Fibroblast of mammary gland (primary cell): Measurements from ENCODE around the gene GLA.
A peak's percentile ranks its signal among the peaks of the same experiment; 100 is the strongest.

ENCODE experiments used
- DNase-seq: peaks from one replicate; pipeline ENCODE4 v3.0.0-alpha.2; 2010; ENCODE audit warnings: low read depth
- H3K4me3 ChIP-seq: 2 replicates; pipeline ENCODE4 v1.5.1; 2011; ENCODE audit warnings: low read depth, mild to moderate bottlenecking, low read length, moderate library complexity; ENCODE audit not compliant: control insufficient read depth
- TF ChIP-seq, protein P1 (sequence below): conservative IDR thresholded peaks from 2 replicates; pipeline ENCODE4 v1.5.1; 2011; ENCODE audit warnings: low read depth, low read length, inconsistent platforms; ENCODE audit not compliant: control insufficient read depth, insufficient read depth

Gene GLA

DNA sequence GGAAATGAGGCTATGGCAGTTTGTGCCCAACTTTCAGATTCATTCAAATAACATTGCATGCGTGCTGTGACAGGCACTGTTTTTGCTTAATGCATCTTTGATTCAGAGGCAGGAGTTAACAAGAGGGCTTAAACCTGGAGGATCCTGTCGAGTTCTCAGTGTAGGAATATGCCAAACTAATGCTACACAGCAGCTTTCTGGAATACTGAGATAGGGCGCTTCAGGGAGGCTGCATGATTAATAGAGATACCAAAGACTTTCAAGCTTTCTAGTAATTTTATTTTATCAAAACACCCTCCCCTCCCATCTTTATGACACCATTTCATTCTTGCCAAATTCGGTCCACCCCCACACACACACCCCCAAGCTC, 58.5 kb downstream of the GLA start:
- peak overlapping the region; percentile 74 for H3K4me3 ChIP-seq
- DNase-seq, result no peak
- TF ChIP-seq, protein P1, sequence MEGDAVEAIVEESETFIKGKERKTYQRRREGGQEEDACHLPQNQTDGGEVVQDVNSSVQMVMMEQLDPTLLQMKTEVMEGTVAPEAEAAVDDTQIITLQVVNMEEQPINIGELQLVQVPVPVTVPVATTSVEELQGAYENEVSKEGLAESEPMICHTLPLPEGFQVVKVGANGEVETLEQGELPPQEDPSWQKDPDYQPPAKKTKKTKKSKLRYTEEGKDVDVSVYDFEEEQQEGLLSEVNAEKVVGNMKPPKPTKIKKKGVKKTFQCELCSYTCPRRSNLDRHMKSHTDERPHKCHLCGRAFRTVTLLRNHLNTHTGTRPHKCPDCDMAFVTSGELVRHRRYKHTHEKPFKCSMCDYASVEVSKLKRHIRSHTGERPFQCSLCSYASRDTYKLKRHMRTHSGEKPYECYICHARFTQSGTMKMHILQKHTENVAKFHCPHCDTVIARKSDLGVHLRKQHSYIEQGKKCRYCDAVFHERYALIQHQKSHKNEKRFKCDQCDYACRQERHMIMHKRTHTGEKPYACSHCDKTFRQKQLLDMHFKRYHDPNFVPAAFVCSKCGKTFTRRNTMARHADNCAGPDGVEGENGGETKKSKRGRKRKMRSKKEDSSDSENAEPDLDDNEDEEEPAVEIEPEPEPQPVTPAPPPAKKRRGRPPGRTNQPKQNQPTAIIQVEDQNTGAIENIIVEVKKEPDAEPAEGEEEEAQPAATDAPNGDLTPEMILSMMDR, result no peak

DNA sequence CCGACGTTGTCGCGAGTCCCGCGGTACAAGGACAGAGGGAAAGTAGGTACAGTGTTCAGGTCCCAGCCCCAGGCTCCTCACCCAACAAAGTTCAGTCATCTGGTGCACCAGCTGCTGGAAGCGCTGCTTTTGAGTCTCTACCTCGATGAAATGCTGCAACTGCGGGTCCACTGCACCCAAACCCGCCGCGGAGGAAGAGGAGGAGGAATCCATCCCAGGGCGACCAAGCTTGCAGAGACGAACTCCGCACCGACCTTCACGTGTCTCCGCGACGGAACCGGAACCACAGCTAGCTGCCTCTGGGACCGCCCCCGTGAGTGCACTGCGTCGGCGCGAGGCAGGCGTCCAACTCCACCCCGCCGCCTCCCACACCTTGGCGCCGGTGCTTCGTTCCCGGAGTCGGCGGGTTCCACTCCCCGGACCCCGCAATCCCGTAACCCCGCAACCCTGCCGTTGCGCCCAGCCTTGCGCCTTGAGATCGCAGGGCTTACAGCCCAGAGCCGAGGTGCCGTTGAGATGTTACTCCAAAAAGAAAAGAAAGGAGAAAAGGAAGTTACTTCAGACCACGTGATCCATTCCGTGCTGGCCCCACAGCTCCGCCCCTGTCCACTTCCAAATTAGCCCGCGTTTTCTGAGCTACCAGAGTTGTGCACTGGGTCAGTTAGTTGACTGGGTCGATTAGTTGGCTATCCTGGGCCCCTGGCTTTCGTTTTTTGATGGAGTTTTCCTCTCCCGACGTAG, 59.1 kb downstream of the GLA start, which contains the start of gene TIMM8A:
TIMM8A (minus strand) TSS at position 291 of the 741 bp plus-strand sequence; CDS start at position 213, 78 bp downstream.
- peak within 1 kb of the TSS; percentile 74 for H3K4me3 ChIP-seq
- peak; percentile 64 for DNase-seq
- TF ChIP-seq, protein P1, result no peak

DNA sequence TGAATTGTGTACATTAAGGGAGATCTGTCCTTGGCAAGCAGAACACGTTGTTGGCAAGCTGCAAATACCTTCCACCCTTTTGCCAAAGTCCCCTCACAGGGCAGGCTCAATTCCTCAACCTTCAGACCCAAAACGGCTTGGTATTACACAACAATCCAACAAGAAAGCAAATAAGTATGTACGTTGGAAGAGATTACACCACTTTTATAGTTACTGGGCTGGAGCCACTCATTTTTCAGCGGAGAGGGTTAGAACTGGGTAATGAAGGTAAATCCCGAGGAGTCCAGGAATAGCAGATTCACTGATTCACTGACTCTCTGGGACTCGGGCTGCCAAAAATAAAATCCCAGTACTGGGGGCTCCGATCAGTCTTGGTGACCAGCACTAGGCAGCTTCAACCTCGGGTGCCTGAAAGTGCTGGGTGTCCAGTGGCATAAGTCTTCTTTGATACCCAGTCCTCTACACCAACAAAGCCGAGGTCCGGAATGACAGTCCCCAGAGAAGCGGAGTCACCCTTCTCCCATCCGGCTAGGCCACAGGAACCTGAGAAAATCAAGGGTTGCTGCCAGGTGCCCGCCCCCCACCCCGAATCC, 59.8 kb downstream of the GLA start:
- peak overlapping the region; percentile 74 for H3K4me3 ChIP-seq
- TF ChIP-seq, protein P1, result no peak
- DNase-seq, result peak; percentile 22
